Liver (tissue), 9 donors: ENCODE measurements around the gene VPS29. TPM values are rescaled to one million over a fixed set of nuclear protein-coding genes. Genes with fewer than 3 reads are reported as not detected.

ENCODE experiments used
- DNase-seq: peaks from one replicate; pipeline ENCODE4 v3.0.0-alpha.2; 2017; ENCODE audit warnings: low spot score
- H3K27ac ChIP-seq, 2 donors: one replicate each; pipeline ENCODE4 v1.7.0; 2013; ENCODE audit warnings: inconsistent platforms in 2 of 2, low read length in 2 of 2, control low read depth in 1 of 2, low read depth in 1 of 2, mild to moderate bottlenecking in 1 of 2
- H3K27me3 ChIP-seq, 4 donors: one replicate each; pipeline versions ENCODE4 v1.6.1 to v1.7.0; 2013; ENCODE audit warnings: low read length in 3 of 4, inconsistent platforms in 1 of 4, mild to moderate bottlenecking in 1 of 4, moderate library complexity in 1 of 4; ENCODE audit not compliant: control insufficient read depth in 4 of 4, insufficient read depth in 4 of 4
- H3K36me3 ChIP-seq, 4 donors: one replicate each; pipeline versions ENCODE4 v1.6.1 to v1.7.0; 2013; ENCODE audit warnings: low read length in 3 of 4, mild to moderate bottlenecking in 3 of 4, low read depth in 1 of 4, moderate library complexity in 1 of 4; ENCODE audit not compliant: control insufficient read depth in 4 of 4, insufficient read depth in 3 of 4
- H3K4me1 ChIP-seq, 4 donors: one replicate each; pipeline versions ENCODE4 v1.6.1 to v1.7.0; 2013; ENCODE audit warnings: low read length in 3 of 4, mild to moderate bottlenecking in 3 of 4, moderate library complexity in 1 of 4; ENCODE audit not compliant: control insufficient read depth in 4 of 4, insufficient read depth in 4 of 4
- H3K4me3 ChIP-seq, 3 donors: one replicate each; pipeline versions ENCODE4 v1.6.1 to v1.7.0; 2013; ENCODE audit warnings: low read length in 3 of 3, control low read depth in 1 of 3, low read depth in 1 of 3, mild to moderate bottlenecking in 1 of 3
- H3K9ac ChIP-seq, 2 donors: one replicate each; pipeline ENCODE4 v1.7.0; 2013; ENCODE audit warnings: low read length in 2 of 2, mild to moderate bottlenecking in 2 of 2, moderate library complexity in 2 of 2, control low read depth in 1 of 2, low read depth in 1 of 2
- H3K9me3 ChIP-seq, 4 donors: one replicate each; pipeline versions ENCODE4 v1.6.1 to v1.7.0; 2013; ENCODE audit warnings: low read length in 3 of 4; ENCODE audit not compliant: control insufficient read depth in 4 of 4
- HNF4G ChIP-seq: IDR thresholded peaks from 2 replicates; pipeline ENCODE4 v1.6.1; 2016; ENCODE audit warnings: antibody characterized with exemption
- JUND ChIP-seq, 2 donors: IDR thresholded peaks; 2 replicates each; pipeline ENCODE4 v1.6.1; 2016; ENCODE audit warnings: antibody characterized with exemption in 2 of 2
- SP1 ChIP-seq: IDR thresholded peaks from 2 replicates; pipeline ENCODE4 v1.6.1; 2018; ENCODE audit warnings: antibody characterized with exemption, mild to moderate bottlenecking
- TAF1 ChIP-seq: conservative IDR thresholded peaks from 2 replicates; pipeline ENCODE4 v1.6.1; 2016; ENCODE audit warnings: antibody characterized with exemption, mild to moderate bottlenecking
- YY1 ChIP-seq: IDR thresholded peaks from 2 replicates; pipeline ENCODE4 v1.6.1; 2016; ENCODE audit warnings: antibody characterized with exemption, mild to moderate bottlenecking
- WGBS: extraction: QIAGEN DNeasy Blood & Tissue Kit; methylation state at CpG from one replicate; pipeline ENCODE4 v1.1.7; 2013; 5-methylcytosine and 5-hydroxymethylcytosine counted together
- polyA plus RNA-seq, 2 donors: library from polyadenylated mRNA; stranded (reverse) in 1 of 2; unstranded in 1 of 2; fragments of 200-250 nt in 1 of 2; fragments of >200 nt in 1 of 2; fragmentation: Nextera tagmentation in 1 of 2; extraction: Ambion mirVana in 1 of 2; gene quantifications; one replicate each; pipeline versions ENCODE4 v1.2.1 to v1.2.3, GENCODE V29; 2013 to 2015
- total RNA-seq, 2 donors: library from RNA; depleted of rRNA; stranded (reverse); fragments of >200 nt; gene quantifications; one replicate each; pipeline ENCODE4 v1.2.3, GENCODE V29; 2014
- TF ChIP-seq, protein P1 (sequence below): IDR thresholded peaks from 2 replicates; pipeline ENCODE4 v1.6.1; 2016; ENCODE audit warnings: antibody characterized with exemption, mild to moderate bottlenecking
- TF ChIP-seq, protein P2 (sequence below): IDR thresholded peaks from 2 replicates; pipeline ENCODE4 v1.6.1; 2016; ENCODE audit warnings: antibody characterized with exemption
- donor health status: healthy.
- donor health status: healthy.
- donor health status: healthy.
- donor health status: healthy.
- donor health status: healthy.

VPS29 gene
- total and polyA plus RNA-seq, 4 donors: 48.0 to 170 (median 67.8) TPM

DNA sequence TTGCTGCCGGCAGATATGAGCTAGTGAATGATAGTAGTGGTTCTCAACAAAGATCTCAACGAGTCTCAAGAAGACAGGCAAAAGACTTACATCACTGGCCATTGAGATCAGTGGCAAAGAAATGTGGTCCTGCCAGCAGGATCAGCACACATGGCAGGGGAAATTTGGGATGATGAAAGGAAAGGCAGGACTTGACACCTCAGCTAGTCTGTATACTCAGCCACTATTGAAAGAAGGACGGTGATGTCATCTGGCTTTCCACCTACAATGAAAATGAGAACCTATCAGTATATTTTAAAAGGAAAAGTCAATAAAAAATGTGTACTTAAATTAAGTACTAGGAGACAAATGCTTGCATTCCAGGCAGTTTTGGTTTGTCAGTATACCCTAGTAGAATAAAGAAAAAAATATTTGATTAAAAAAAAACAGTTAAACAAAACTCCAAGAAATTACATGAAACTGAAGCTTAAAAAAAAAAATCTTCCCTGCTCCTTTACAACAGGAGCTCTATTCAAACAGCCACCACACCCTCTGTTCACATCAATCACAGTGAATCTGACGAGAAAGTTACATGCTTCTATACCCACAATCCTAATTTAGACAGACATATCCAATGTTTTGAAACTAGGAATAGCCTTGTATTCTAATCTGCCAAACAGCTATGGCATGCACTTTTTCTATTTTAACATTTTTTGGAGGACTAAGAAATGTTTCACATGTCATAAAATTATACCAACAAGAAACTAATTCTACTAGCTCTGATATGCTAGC is 35.1 kb upstream of the VPS29 start:
- H3K27ac ChIP-seq: peak overlapping the region; percentile 67 to 88
- H3K9me3 ChIP-seq: no peaks in the 10 kb centered on the region
- H3K27me3 ChIP-seq: no peaks in the 10 kb centered on the region
- no peak for DNase-seq
- TF ChIP-seq SP1 (peak; percentile 7), JUND (IDR thresholded peaks at IDR 0.05) (peak in 1 of 2 donors; percentile 56), HNF4G (no peak)
- TF ChIP-seq, protein P1, sequence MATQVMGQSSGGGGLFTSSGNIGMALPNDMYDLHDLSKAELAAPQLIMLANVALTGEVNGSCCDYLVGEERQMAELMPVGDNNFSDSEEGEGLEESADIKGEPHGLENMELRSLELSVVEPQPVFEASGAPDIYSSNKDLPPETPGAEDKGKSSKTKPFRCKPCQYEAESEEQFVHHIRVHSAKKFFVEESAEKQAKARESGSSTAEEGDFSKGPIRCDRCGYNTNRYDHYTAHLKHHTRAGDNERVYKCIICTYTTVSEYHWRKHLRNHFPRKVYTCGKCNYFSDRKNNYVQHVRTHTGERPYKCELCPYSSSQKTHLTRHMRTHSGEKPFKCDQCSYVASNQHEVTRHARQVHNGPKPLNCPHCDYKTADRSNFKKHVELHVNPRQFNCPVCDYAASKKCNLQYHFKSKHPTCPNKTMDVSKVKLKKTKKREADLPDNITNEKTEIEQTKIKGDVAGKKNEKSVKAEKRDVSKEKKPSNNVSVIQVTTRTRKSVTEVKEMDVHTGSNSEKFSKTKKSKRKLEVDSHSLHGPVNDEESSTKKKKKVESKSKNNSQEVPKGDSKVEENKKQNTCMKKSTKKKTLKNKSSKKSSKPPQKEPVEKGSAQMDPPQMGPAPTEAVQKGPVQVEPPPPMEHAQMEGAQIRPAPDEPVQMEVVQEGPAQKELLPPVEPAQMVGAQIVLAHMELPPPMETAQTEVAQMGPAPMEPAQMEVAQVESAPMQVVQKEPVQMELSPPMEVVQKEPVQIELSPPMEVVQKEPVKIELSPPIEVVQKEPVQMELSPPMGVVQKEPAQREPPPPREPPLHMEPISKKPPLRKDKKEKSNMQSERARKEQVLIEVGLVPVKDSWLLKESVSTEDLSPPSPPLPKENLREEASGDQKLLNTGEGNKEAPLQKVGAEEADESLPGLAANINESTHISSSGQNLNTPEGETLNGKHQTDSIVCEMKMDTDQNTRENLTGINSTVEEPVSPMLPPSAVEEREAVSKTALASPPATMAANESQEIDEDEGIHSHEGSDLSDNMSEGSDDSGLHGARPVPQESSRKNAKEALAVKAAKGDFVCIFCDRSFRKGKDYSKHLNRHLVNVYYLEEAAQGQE: no peak
- TF ChIP-seq, protein P2, sequence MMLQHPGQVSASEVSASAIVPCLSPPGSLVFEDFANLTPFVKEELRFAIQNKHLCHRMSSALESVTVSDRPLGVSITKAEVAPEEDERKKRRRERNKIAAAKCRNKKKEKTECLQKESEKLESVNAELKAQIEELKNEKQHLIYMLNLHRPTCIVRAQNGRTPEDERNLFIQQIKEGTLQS: peak; percentile 66
- no peak overlapping the region for H3K4me3 ChIP-seq
- peaks cover 0 to 4% (median 2%) of the 10 kb centered on the region in 4 donors for H3K36me3 ChIP-seq
- H3K9ac ChIP-seq: peak overlapping the region in 1 of 2 donors; percentile 67
- H3K4me1 ChIP-seq: peaks cover 4 to 34% (median 30%) of the 10 kb centered on the region in 4 donors
- 83% methylated on average over 4 of the region's 4 CpGs for WGBS

DNA sequence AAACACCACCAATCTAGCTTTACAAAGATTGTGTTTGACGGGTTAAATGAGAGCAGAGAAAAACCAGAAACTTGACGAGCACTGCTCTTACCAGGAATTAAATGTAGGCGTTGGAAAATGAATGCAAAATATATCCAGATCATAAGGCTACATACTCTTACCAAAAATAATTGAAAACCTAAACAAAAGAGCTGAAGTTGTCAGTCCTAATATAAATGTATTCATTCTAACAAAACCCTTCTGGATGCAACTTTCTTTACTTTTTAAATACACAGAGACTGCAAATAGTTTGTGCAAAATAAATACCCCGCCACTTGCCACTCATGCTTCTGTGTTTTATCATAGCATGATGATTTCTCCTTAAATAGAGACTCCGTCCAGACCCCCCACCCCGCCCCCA is 32.9 kb upstream of the VPS29 start:
- H3K9me3 ChIP-seq: no peaks in the 10 kb centered on the region
- H3K4me1 ChIP-seq: peaks cover 4 to 40% (median 35%) of the 10 kb centered on the region in 4 donors
- no peaks in the 10 kb centered on the region for H3K27me3 ChIP-seq
- DNase-seq: no peak
- 88% methylated on average over 6 of the region's 6 CpGs for WGBS
- no peak overlapping the region for H3K27ac ChIP-seq
- H3K9ac ChIP-seq: no peak overlapping the region
- TF ChIP-seq, protein P2: no peak
- TF ChIP-seq JUND (IDR thresholded peaks at IDR 0.05) (no peak), TAF1 (no peak), HNF4G (no peak), SP1 (no peak), YY1 (no peak)
- TF ChIP-seq, protein P1: no peak
- no peak overlapping the region for H3K4me3 ChIP-seq
- H3K36me3 ChIP-seq: peaks cover 0 to 4% (median 3%) of the 10 kb centered on the region in 4 donors
